Measurements from ENCODE around the gene SH3BP5L. TPM values are rescaled to one million over a fixed set of nuclear protein-coding genes. Genes with fewer than 3 reads are reported as not detected.
A peak's percentile ranks its signal among the peaks of the same experiment; 100 is the strongest.

The SH3BP5L gene
- total and polyA plus RNA-seq, 2 donors (not counting 1 experiment from before 2014, with no cell fraction given) = 19.2 to 36.5 TPM

GRCh38 chr1:248786156-248786555, 39.6 kb downstream of the SH3BP5L start:
- Histone ChIP-seq H3K79me2 (ENCODE audit: control insufficient read depth, insufficient read depth, low read length) (no peaks in the 10 kb centered on the region), H4K20me1 (ENCODE audit: control insufficient read depth, insufficient read depth, low read length, poor library complexity, severe bottlenecking) (no peaks in the 10 kb centered on the region), H3K4me3 (ENCODE audit: control extremely low read depth in 1 of 5, extremely low read depth in 1 of 5, insufficient read depth in 1 of 5, low read depth in 2 of 5, low read length in 4 of 5) (no peak overlapping the region), H3K36me3 (replicated peaks in 1 of 2; ENCODE audit: control extremely low read depth in 1 of 2, control insufficient read depth in 1 of 2, extremely low read depth in 1 of 2, insufficient read depth in 2 of 2, low read length in 1 of 2) (no peaks in the 10 kb centered on the region), H3K9ac (ENCODE audit: low read length) (no peak overlapping the region), H3K4me2 (replicated peaks; ENCODE audit: low read depth, low read length, poor library complexity, severe bottlenecking) (no peak overlapping the region), H3K27me3 (replicated peaks in 1 of 4; ENCODE audit: control extremely low read depth in 1 of 4, control insufficient read depth in 3 of 4, insufficient read depth in 4 of 4, low read length in 3 of 4) (no peaks in the 10 kb centered on the region), H3K4me1 (ENCODE audit: control insufficient read depth in 2 of 2, insufficient read depth in 2 of 2, low read length in 2 of 2) (peaks cover 43 to 46% of the 10 kb centered on the region in 2 donors), H3K9me3 (ENCODE audit: control extremely low read depth in 1 of 3, control insufficient read depth in 2 of 3, insufficient read depth in 1 of 3, low read length in 2 of 3) (peaks cover 0 to 2% (median 1%) of the 10 kb centered on the region in 3 donors), H3K27ac (ENCODE audit: low read length in 2 of 2) (peak overlapping the region in 1 of 2 donors; percentile 55), H2AFZ (ENCODE audit: insufficient read depth, low read depth, low read length, poor library complexity, severe bottlenecking) (no peak overlapping the region)
- no peak for DNase-seq
- Mint-ChIP-seq H3K27me3 (no peaks in the 10 kb centered on the region), H3K4me1 (peaks cover 40% of the 10 kb centered on the region), H3K9me3 (ENCODE audit: insufficient read depth) (no peaks in the 10 kb centered on the region), H3K27ac (peak overlapping the region; percentile 72), H3K4me3 (peak overlapping the region; percentile 26)
- TF ChIP-seq, protein P1, sequence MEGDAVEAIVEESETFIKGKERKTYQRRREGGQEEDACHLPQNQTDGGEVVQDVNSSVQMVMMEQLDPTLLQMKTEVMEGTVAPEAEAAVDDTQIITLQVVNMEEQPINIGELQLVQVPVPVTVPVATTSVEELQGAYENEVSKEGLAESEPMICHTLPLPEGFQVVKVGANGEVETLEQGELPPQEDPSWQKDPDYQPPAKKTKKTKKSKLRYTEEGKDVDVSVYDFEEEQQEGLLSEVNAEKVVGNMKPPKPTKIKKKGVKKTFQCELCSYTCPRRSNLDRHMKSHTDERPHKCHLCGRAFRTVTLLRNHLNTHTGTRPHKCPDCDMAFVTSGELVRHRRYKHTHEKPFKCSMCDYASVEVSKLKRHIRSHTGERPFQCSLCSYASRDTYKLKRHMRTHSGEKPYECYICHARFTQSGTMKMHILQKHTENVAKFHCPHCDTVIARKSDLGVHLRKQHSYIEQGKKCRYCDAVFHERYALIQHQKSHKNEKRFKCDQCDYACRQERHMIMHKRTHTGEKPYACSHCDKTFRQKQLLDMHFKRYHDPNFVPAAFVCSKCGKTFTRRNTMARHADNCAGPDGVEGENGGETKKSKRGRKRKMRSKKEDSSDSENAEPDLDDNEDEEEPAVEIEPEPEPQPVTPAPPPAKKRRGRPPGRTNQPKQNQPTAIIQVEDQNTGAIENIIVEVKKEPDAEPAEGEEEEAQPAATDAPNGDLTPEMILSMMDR (IDR thresholded peaks at IDR 0.05) = no peak
- no peak for TF ChIP-seq EZH2 (IDR thresholded peaks at IDR 0.05; ENCODE audit: borderline replicate concordance, insufficient read depth, low read depth, low read length, poor library complexity, severe bottlenecking)
- no CpG with 5 or more reads among the region's 3 CpGs for WGBS (ENCODE audit: insufficient coverage)
- ATAC-seq (ENCODE audit: low read depth) = peak; percentile 31
- intact Hi-C loops (cut with micrococcal nuclease) = no loop called here
- CTCF ChIA-PET = interaction anchor here (0.9 to 5.8 kb wide), 3 partner anchors 9 to 163 kb away, joined by 3 to 40 read pairs (median 8); no protein-coding TSS in a partner anchor
- POLR2A ChIA-PET = no interaction called here

- POLR2A ChIA-PET = no interaction called here
- Histone ChIP-seq H3K4me2 (replicated peaks; ENCODE audit: low read depth, low read length, poor library complexity, severe bottlenecking) (no peak overlapping the region), H3K4me3 (ENCODE audit: control extremely low read depth in 1 of 5, extremely low read depth in 1 of 5, insufficient read depth in 1 of 5, low read depth in 2 of 5, low read length in 4 of 5) (no peak overlapping the region), H3K27me3 (replicated peaks in 1 of 4; ENCODE audit: control extremely low read depth in 1 of 4, control insufficient read depth in 3 of 4, insufficient read depth in 4 of 4, low read length in 3 of 4) (no peaks in the 10 kb centered on the region), H4K20me1 (ENCODE audit: control insufficient read depth, insufficient read depth, low read length, poor library complexity, severe bottlenecking) (no peaks in the 10 kb centered on the region), H3K36me3 (replicated peaks in 1 of 2; ENCODE audit: control extremely low read depth in 1 of 2, control insufficient read depth in 1 of 2, extremely low read depth in 1 of 2, insufficient read depth in 2 of 2, low read length in 1 of 2) (no peaks in the 10 kb centered on the region), H3K9ac (ENCODE audit: low read length) (no peak overlapping the region), H3K27ac (ENCODE audit: low read length in 2 of 2) (no peak overlapping the region), H3K79me2 (ENCODE audit: control insufficient read depth, insufficient read depth, low read length) (no peaks in the 10 kb centered on the region), H3K9me3 (ENCODE audit: control extremely low read depth in 1 of 3, control insufficient read depth in 2 of 3, insufficient read depth in 1 of 3, low read length in 2 of 3) (peaks cover 1 to 8% (median 5%) of the 10 kb centered on the region in 3 donors), H2AFZ (ENCODE audit: insufficient read depth, low read depth, low read length, poor library complexity, severe bottlenecking) (peak overlapping the region; percentile 30), H3K4me1 (ENCODE audit: control insufficient read depth in 2 of 2, insufficient read depth in 2 of 2, low read length in 2 of 2) (peaks cover 35 to 36% of the 10 kb centered on the region in 2 donors)
- no peak for DNase-seq
- intact Hi-C loops (cut with micrococcal nuclease) = no loop called here
- 69% methylated on average over 2 of the region's 3 CpGs for WGBS (ENCODE audit: insufficient coverage)
- TF ChIP-seq, protein P1 (IDR thresholded peaks at IDR 0.05) = no peak
- TF ChIP-seq EZH2 (IDR thresholded peaks at IDR 0.05; ENCODE audit: borderline replicate concordance, insufficient read depth, low read depth, low read length, poor library complexity, severe bottlenecking) = no peak
- H3K9me3 Mint-ChIP-seq (ENCODE audit: insufficient read depth) = no peaks in the 10 kb centered on the region
- H3K27me3 Mint-ChIP-seq = no peaks in the 10 kb centered on the region
- H3K4me3 Mint-ChIP-seq = no peak overlapping the region
- CTCF ChIA-PET = no interaction called here
- no peak for ATAC-seq (ENCODE audit: low read depth)
- peak overlapping the region; percentile 42 for H3K27ac Mint-ChIP-seq
- peaks cover 28% of the 10 kb centered on the region for H3K4me1 Mint-ChIP-seq
Observed at GRCh38 chr1:248783367-248783766, 42.3 kb downstream of the SH3BP5L start.

Data from B cell (primary cell).